Transverse colon (tissue), 4 donors: Measurements from ENCODE around the gene CRYZL1. TPM values are rescaled to one million over a fixed set of nuclear protein-coding genes. Genes with fewer than 3 reads are reported as not detected.
"Not testable (repeated sequence)": the region's sequence is repeated elsewhere in the genome, so short reads cannot be mapped to it uniquely, and the experiment has no call there.

Experiments
- DNase-seq: peaks from one replicate; pipeline ENCODE4 v3.0.0-alpha.2; 2019
- H3K27ac ChIP-seq, 4 donors: fragments of 200-600 bp; sonication (generic); 2 replicates each; pipeline ENCODE4 v1.5.1; 2016 to 2018; ENCODE audit warnings: inconsistent platforms in 4 of 4
- H3K27me3 ChIP-seq: fragments of 200-600 bp; sonication (generic); 2 replicates; pipeline ENCODE4 v1.5.1; 2017; ENCODE audit warnings: inconsistent platforms
- H3K36me3 ChIP-seq, 4 donors: fragments of 200-600 bp; sonication (generic); 2 replicates each; pipeline ENCODE4 v1.5.1; 2017 to 2019; ENCODE audit warnings: inconsistent platforms in 4 of 4
- H3K4me1 ChIP-seq, 4 donors: fragments of 200-600 bp; sonication (generic); 2 replicates each; pipeline ENCODE4 v1.5.1; 2017 to 2020; ENCODE audit warnings: inconsistent platforms in 4 of 4
- H3K4me3 ChIP-seq, 4 donors: fragments of 200-600 bp; sonication (generic); 1 replicate in 1 of 4; 2 replicates in 3 of 4; pipeline versions ENCODE4 v1.5.1 to v1.6.1; 2017 to 2019; ENCODE audit warnings: inconsistent platforms in 4 of 4
- H3K9me3 ChIP-seq, 2 donors: fragments of 200-600 bp; sonication (generic); 2 replicates each; pipeline ENCODE4 v1.5.1; 2017 to 2019; ENCODE audit warnings: inconsistent platforms in 2 of 2
- EP300 ChIP-seq: sonication (generic); formaldehyde crosslinking; IDR thresholded peaks from one replicate; pipeline ENCODE4 v1.6.1; 2017; ENCODE audit warnings: antibody characterized with exemption, low read depth
- POLR2A ChIP-seq: fragments of 450-650 bp; IDR thresholded peaks from one replicate; pipeline ENCODE4 v1.6.1; 2016; ENCODE audit warnings: antibody characterized with exemption, mild to moderate bottlenecking, moderate library complexity
- POLR2AphosphoS5 ChIP-seq, 3 donors: sonication (generic); formaldehyde crosslinking; IDR thresholded peaks; one replicate each; pipeline ENCODE4 v1.6.1; 2016; ENCODE audit warnings: antibody characterized with exemption in 3 of 3
- WGBS, 2 donors: methylation state at CpG; one replicate each; pipeline ENCODE4 v1.1.5; 2018; ENCODE audit warnings: low coverage in 1 of 2; 5-methylcytosine and 5-hydroxymethylcytosine counted together
- in situ Hi-C, 4 donors: fragments of 200-750 bp; cut with MboI; loops; one replicate each; pipeline versions ENCODE4 v1.15.0 to v1.15.1; 2017; ENCODE audit warnings: low sequenced_read_pairs in 3 of 4, low pct_ligation_motif_present in 1 of 4, low pct_unique_long_range_greater_than_20kb in 1 of 4
- intact Hi-C: fragments of 100-400 bp; cut with DNase I; formaldehyde crosslinking; loops from one replicate; pipeline ENCODE4 v1.15.1; 2023; ENCODE audit warnings: low total_unique reads
- total RNA-seq, 4 donors: library from RNA; depleted of rRNA; stranded (reverse); fragments of >200 nt; gene quantifications; one replicate each; pipeline ENCODE4 v1.1.0, GENCODE V29; 2016
- TF ChIP-seq, protein P1 (sequence below), 5 experiments: fragments of 200-600 bp in 3 of 5; fragments of 450-650 bp in 2 of 5; sonication (generic) in 3 of 5; IDR thresholded peaks; 1 replicate in 2 of 5; 2 replicates in 3 of 5; pipeline ENCODE4 v1.5.1; 2016 to 2017; ENCODE audit warnings: antibody characterized with exemption in 5 of 5, inconsistent platforms in 3 of 5, mild to moderate bottlenecking in 2 of 5, moderate library complexity in 1 of 5

Gene CRYZL1
- total RNA-seq, 4 donors from 2014 or later, result 27.7 to 58.9 (median 43.6) TPM

DNA sequence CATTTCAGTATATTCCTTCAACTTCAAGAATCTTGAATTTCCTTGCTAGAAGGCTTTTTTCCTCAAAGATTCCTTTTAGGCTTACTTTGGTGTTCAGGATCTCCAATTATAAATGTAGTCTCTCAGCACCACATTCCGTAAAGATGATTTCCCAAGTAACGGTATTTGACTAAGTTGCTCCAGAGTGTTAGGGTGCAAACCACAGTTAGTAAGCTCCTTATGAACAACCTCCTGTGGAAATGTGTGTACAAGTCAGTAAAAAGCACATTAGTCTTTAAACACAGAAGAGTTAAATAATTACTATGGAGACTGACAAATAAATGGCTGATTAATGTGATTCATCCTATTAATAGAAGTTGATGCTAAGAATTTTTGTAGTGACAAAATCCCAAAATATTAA is 63.3 kb downstream of the CRYZL1 start:
- no peak for DNase-seq
- H3K36me3 ChIP-seq, result peaks cover 0 to 30% (median 15%) of the 10 kb centered on the region in 4 donors
- H3K4me1 ChIP-seq, result no peaks in the 10 kb centered on the region
- WGBS, 2 donors, result 82 to 94% methylated on average over 2 of the region's 2 CpGs
- no peaks in the 10 kb centered on the region for H3K27me3 ChIP-seq
- H3K27ac ChIP-seq, result no peak overlapping the region
- H3K4me3 ChIP-seq, result no peak overlapping the region
- in situ Hi-C loops (no loop called here), intact Hi-C loops (no loop called here)
- TF ChIP-seq, protein P1, sequence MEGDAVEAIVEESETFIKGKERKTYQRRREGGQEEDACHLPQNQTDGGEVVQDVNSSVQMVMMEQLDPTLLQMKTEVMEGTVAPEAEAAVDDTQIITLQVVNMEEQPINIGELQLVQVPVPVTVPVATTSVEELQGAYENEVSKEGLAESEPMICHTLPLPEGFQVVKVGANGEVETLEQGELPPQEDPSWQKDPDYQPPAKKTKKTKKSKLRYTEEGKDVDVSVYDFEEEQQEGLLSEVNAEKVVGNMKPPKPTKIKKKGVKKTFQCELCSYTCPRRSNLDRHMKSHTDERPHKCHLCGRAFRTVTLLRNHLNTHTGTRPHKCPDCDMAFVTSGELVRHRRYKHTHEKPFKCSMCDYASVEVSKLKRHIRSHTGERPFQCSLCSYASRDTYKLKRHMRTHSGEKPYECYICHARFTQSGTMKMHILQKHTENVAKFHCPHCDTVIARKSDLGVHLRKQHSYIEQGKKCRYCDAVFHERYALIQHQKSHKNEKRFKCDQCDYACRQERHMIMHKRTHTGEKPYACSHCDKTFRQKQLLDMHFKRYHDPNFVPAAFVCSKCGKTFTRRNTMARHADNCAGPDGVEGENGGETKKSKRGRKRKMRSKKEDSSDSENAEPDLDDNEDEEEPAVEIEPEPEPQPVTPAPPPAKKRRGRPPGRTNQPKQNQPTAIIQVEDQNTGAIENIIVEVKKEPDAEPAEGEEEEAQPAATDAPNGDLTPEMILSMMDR (IDR thresholded peaks at IDR 0.05), result no peak
- no peak for TF ChIP-seq POLR2A
- no peak for TF ChIP-seq POLR2AphosphoS5 (IDR thresholded peaks at IDR 0.05)
- no peak for TF ChIP-seq EP300
- H3K9me3 ChIP-seq, result no peaks in the 10 kb centered on the region

DNA sequence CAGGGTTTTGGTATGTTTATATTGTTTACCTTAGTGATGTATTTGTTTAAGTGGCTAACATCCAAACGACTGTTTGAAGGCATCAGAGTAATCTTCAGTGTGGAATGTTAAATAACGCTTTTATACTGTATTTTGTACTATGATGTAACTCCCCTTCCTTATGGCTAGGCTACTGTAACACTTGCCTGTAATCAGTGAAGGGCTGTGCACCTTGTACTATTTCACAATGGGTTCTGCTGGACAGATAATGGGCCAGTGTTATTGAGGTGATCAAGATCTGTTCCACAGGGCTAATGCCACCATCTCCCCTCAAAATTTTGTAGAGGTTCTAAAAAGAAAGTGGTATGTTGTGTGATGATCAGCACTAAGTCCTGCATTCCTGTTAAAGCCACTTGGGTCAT is 64.8 kb downstream of the CRYZL1 start:
- H3K4me3 ChIP-seq, H3K27me3 ChIP-seq, H3K4me1 ChIP-seq, in situ Hi-C loops, H3K9me3 ChIP-seq, H3K27ac ChIP-seq, intact Hi-C loops, DNase-seq: not testable (repeated sequence)
- 32 to 39% methylated on average over 2 of the region's 2 CpGs for WGBS, 2 donors
- H3K36me3 ChIP-seq, result peaks cover 0 to 37% (median 17%) of the 10 kb centered on the region in 4 donors

DNA sequence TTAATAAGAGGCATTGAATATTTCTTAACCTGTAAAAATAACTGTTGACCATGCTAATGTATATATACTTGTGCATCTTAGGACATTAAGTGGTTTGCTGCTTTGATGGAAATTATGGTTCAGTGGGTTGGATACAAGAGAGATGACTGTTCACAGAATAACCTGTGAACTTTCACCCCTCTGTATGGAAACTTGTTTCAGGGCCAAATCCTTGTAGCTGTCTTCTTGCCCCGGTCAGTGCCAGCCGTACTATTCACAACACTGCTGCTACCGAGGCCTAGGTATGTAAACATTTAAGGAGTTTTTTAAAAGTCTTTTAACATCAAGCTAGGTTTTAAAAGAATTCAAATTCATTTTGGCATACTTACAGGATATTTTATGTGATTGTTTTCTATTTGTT is 69.2 kb downstream of the CRYZL1 start:
- H3K4me1 ChIP-seq, result peaks cover 0 to 3% (median 0%) of the 10 kb centered on the region in 4 donors
- TF ChIP-seq, protein P1 (IDR thresholded peaks at IDR 0.05), result no peak
- TF ChIP-seq POLR2A (no peak), EP300 (no peak), POLR2AphosphoS5 (IDR thresholded peaks at IDR 0.05) (no peak)
- no peak overlapping the region for H3K4me3 ChIP-seq
- 35 to 47% methylated on average over 2 to 3 of the region's 3 CpGs for WGBS, 2 donors
- H3K9me3 ChIP-seq, result no peaks in the 10 kb centered on the region
- in situ Hi-C loops (no loop called here), intact Hi-C loops (no loop called here)
- H3K27me3 ChIP-seq, result no peaks in the 10 kb centered on the region
- peaks cover 0 to 64% (median 35%) of the 10 kb centered on the region in 4 donors for H3K36me3 ChIP-seq
- DNase-seq, result no peak
- H3K27ac ChIP-seq, result no peak overlapping the region

DNA sequence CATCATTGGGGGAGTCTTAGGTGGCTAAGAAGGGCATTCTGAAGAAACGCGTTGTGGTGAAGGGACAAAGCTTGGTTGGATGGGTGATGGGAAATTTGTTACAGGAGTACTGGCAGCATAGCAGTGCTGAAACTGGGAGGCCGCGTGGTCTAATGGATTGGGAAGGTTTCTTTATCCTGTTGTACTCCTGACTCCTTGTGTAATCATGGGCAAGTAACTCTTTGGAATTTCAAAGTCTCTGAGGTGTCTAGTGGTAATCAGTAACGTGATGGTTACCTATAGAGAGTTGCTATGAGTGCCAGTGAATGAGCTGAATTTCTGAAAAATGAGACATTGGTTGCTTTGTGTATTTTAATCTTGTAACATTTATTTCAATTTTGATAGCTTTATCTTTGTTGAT is 71.5 kb downstream of the CRYZL1 start:
- H3K27ac ChIP-seq, result no peak overlapping the region
- DNase-seq, result no peak
- H3K36me3 ChIP-seq, result peaks cover 0 to 62% (median 34%) of the 10 kb centered on the region in 4 donors
- H3K4me3 ChIP-seq, result no peak overlapping the region
- peaks cover 0 to 3% (median 0%) of the 10 kb centered on the region in 4 donors for H3K4me1 ChIP-seq
- in situ Hi-C loops (no loop called here), intact Hi-C loops (no loop called here)
- WGBS, 2 donors, result 85 to 93% methylated on average over 5 of the region's 5 CpGs
- TF ChIP-seq POLR2AphosphoS5 (IDR thresholded peaks at IDR 0.05), result no peak
- TF ChIP-seq EP300, result no peak
- H3K9me3 ChIP-seq, result no peaks in the 10 kb centered on the region
- no peaks in the 10 kb centered on the region for H3K27me3 ChIP-seq

DNA sequence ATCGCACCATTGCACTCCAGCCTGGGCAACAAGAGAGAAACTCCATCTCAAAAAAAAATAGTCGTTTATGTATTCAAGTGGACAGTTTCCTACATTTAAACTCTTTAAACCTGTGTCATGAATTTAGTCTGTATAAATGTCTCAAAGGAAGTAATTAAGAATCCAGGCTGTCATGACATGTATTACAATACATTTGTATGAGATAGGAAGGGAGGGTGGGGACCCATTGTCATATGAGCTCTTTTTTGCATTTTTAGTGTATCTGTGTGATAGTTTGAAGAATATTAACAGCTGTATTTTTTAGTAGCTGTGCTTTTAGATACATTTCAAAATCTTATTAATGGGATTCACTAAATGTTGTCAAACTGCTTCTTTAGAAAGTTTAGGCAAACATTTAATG is 73.1 kb downstream of the CRYZL1 start:
- no peak overlapping the region for H3K27ac ChIP-seq
- 76 to 84% methylated on average over 2 of the region's 2 CpGs for WGBS, 2 donors
- peaks cover 0 to 55% (median 27%) of the 10 kb centered on the region in 4 donors for H3K36me3 ChIP-seq
- TF ChIP-seq POLR2A (no peak), EP300 (no peak), POLR2AphosphoS5 (IDR thresholded peaks at IDR 0.05) (no peak)
- TF ChIP-seq, protein P1 (IDR thresholded peaks at IDR 0.05), result no peak
- H3K4me3 ChIP-seq, result no peak overlapping the region
- H3K4me1 ChIP-seq, result peaks cover 0 to 3% (median 0%) of the 10 kb centered on the region in 4 donors
- intact Hi-C loops (no loop called here), in situ Hi-C loops (no loop called here)
- no peak for DNase-seq
- H3K27me3 ChIP-seq, result no peaks in the 10 kb centered on the region
- H3K9me3 ChIP-seq, result no peaks in the 10 kb centered on the region
